Measurements from ENCODE around the gene SSTR5.

- TF ChIP-seq TAF1 (IDR thresholded peaks at IDR 0.05; ENCODE audit: borderline replicate concordance, insufficient read depth, low read length) (no peak), REST (IDR thresholded peaks at IDR 0.05; ENCODE audit: insufficient read depth in 1 of 2, low read depth in 2 of 2, low read length in 2 of 2) (no peak)
Measured at GRCh38 chr16:1113889-1114526, 41.5 kb downstream of the SSTR5 start.

Data from PFSK-1 (cell line).